ENCODE data around the gene RNPEPL1.
"Not testable (repeated sequence)": the region's sequence is repeated elsewhere in the genome, so short reads cannot be mapped to it uniquely, and the experiment has no call there.

RNPEPL1 gene

DNA sequence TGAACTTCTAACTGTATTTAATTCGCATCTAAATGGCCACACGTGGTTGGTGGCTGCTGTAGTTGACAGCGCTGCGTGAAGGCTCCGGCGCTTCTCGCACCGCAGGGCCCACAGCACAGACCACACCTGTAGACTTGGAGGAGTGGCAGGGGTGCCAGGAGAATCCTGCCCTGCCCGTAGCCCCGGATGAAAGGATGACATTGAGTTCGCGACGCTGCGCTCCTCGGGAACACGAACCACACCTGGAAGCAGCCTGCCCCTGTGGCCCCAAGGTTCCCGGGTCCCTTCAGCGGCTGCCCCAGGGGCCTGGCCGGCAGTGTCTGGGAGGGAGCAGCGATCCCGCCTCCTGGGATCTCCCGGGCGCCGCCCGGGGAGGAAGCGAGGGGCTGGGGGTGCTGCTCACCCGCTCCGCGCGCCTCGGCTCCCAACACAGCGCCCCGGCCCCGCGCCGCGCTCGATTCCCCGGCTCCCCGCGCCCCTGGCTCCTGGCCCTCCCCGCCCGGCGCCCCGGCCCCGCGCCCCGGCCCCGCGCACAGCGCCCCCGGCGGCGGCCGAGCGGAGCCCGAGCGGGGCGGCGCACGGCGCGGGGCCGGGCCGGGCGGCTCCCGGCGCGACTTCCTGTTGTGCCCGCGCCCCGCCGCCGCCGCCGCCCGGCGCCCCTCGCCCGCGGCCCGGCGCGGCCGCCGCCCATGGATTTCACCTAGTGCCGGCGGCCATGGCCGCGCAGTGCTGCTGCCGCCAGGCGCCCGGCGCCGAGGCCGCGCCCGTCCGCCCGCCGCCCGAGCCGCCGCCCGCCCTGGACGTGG is at the start of gene RNPEPL1:
Gene RNPEPL1 (plus strand): TSS at position 613 of the 806 bp plus-strand sequence. CDS start 103 bp downstream, at position 716.
- DNase-seq: peak; percentile 64

DNA sequence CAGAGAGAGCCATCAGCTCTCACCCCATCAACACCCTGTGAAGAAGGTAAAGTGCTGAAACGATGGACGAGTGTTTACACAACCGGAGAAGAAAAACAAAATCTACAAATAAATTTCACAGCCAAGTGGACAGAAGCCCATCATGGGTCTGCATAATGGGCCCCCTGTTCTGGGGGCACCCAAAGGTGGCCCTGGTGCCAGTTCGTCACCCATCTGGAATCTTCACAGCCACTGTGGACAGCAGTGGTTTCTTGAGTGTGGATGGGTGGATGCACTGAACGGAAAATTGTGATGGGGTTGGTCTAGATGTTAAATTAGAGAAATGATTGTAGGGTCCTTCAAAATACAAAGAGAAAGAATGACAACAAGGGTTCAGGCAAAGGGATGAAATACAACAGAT is 49.3 kb upstream of the RNPEPL1 start:
- DNase-seq: no peak

- DNase-seq: no peak
Observed at GRCh38 chr2:240519396-240520129, 48.7 kb upstream of the RNPEPL1 start.

- no peak for DNase-seq
Observed at GRCh38 chr2:240520130-240520973, 47.9 kb upstream of the RNPEPL1 start.

- no peak for DNase-seq
Observed at GRCh38 chr2:240520974-240521350, 47.3 kb upstream of the RNPEPL1 start.

- DNase-seq: not testable (repeated sequence)
Observed at GRCh38 chr2:240521885-240522284, 46.4 kb upstream of the RNPEPL1 start.

- no peak for DNase-seq
Observed at GRCh38 chr2:240522406-240522805, 45.9 kb upstream of the RNPEPL1 start.

DNA sequence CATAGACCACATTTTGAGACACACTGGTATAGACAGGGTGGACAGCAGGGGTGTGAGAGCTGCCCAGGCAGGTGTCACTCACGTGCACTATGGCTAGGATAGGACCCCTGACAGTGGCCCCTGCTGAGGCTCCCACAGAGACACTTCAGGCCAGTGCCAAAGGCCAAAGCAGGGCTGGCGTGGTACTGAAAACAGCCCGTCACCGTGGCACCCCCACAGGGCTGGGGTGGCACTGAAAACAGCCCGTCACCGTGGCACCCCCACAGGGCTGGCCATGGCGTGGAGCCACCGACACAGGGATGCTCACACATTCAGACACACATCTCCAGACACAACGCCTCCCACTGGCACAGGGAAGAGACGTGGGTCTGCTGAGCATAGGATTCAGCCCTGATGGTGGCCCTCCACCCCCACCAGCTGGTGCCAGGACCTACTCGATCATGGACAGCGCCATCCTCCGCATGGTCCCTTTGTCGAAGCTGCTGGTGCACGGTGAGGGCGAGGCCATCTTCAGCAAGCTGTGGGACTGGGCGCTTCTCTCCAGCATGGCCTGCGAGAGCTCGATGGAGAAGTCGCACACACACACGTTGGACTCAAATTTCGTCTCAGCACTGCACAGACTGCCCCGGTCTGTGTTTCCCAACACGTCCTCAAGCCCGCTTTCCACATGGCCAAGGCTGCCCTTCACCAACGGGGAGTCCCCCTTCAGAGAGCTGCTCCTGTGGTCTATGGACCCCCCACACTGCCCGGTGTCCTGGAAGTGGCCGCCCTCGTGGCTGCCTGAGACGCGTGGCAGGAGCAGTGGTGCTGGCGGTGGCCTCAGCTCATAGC is 44.6 kb upstream of the RNPEPL1 start:
- no peak for DNase-seq

GRCh38 chr2:240524963-240525718 is 43.1 kb upstream of the RNPEPL1 start:
- DNase-seq: no peak

DNA sequence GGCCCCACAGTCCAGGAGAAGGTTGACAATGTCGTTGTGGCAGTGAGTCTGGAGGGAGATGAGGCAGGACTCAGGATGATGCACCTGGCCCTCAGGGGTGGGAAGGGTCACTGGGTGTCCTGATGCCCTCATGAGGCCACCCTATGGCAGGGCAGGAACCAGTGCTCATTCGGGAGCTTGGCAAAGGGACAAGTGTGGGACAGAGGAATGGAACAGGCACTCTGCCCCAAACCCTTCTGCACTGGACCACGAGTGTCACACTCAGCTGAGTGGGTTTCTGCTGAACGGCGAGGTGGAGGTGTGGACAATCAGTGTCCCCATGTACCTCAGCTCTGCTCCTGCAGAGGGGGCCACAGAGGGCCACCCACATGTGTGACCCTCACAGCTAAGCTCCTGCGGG is 42.5 kb upstream of the RNPEPL1 start:
- DNase-seq: no peak

GRCh38 chr2:240526521-240526920 is 41.8 kb upstream of the RNPEPL1 start:
- DNase-seq: no peak

DNA sequence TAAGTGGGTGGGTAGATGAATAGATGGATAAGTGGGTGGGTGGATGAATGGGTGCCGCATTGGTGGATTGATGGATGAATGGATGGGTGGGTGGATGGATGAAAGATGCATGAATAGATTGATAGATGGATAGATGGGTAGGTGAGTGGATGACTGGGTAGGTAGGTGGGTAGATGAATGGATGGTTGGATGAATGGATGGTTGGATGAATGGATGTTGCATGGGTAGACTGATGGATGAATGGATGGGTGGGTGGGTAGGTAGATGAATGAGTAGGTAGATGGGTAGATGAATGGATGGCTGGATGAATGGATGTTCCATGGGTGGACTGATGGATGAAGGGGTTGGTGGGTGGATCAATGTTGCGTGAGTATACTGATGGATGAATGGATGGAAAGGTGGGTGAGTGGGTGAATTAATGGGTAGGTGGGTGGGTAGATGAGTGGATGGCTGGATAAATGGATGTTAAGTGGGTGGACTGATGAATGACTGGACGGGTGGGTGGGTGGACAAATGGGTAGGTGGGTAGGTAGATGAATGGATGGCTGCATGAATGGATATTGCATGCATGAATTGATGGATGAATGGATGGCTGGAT is 41.0 kb upstream of the RNPEPL1 start:
- DNase-seq: no peak

DNA sequence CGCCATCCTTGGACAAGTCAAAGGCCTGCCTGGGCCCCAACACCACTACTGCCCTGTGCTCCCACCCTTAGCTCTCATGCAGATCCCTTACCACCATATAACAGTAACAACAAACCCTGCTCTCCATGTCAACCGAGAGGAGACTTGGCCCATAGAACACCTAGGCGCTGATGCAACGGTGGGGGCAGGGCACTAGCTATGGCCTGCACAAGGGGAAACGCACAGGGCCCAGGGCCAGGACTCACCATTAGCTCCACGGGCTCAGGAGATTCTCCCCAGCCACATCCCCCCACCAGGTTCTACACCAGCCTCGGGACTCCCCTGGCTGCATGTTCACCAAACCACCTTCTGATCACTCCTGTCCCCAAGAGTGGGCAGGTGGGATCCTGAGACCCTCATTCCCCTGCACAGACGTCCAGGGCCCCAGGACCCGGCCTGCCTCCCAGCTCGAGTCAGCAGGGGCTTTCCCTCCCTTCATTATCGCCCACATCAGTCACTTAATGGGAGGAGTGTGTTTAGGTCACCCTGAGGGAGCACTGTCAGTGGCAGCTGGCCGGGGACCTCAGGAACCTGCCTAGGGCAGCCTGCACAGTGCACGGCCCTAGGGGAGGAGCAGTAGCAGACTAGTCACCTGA is 39.8 kb upstream of the RNPEPL1 start:
- DNase-seq: no peak

DNA sequence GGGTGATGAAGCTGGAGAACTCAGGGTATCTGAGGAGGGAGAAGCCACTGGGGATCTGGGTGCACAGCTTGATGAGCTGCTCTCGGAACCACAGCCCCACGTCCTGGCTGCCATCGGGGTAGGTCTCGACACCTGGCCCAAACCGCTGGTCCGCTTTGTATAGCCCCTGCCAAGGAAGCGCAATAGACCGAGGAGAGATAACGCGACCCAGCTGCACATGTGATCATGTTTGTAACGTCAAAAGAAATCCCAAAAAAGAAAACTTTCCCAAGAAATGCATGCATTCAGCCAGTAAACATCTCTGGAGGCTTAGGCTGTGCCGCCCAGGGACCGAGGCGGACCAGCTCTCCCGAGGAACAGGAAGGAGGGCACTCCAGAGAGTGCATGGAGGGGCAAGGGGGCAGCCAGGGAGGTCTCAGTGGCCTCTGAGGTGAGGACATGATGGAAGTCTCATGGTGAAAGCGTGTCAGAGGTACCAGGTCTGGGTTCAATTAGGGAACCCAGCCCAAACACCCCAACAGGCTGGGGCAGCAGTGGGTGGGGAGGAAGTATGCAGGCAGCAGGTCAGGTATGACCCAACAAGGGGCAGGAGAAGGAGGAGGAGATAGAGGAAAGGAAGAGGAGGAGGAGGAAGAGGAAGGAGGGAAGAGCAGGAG is 38.8 kb upstream of the RNPEPL1 start:
- DNase-seq: no peak

- DNase-seq: no peak
Observed at GRCh38 chr2:240530181-240530580, 38.1 kb upstream of the RNPEPL1 start.

DNA sequence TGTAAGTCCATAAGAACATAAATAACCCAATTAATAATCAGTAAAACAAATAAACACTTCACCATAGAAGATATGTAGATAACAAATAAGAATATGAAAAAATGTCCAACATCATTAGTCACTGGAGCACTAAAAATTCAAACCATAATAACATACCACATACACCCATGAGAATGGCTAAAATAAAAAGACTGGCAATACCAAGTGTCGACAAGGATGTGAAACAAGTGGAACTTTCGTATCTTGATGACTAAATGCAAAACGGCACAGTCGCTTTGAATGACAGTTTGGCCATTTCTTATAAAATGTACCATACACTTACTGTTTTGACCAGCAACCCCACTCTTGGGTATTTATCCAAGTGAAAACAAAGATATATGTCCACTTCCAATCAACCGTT is 37.2 kb upstream of the RNPEPL1 start:
- no peak for DNase-seq

- DNase-seq: no peak
Observed at GRCh38 chr2:240532031-240532775, 36.1 kb upstream of the RNPEPL1 start.

DNA sequence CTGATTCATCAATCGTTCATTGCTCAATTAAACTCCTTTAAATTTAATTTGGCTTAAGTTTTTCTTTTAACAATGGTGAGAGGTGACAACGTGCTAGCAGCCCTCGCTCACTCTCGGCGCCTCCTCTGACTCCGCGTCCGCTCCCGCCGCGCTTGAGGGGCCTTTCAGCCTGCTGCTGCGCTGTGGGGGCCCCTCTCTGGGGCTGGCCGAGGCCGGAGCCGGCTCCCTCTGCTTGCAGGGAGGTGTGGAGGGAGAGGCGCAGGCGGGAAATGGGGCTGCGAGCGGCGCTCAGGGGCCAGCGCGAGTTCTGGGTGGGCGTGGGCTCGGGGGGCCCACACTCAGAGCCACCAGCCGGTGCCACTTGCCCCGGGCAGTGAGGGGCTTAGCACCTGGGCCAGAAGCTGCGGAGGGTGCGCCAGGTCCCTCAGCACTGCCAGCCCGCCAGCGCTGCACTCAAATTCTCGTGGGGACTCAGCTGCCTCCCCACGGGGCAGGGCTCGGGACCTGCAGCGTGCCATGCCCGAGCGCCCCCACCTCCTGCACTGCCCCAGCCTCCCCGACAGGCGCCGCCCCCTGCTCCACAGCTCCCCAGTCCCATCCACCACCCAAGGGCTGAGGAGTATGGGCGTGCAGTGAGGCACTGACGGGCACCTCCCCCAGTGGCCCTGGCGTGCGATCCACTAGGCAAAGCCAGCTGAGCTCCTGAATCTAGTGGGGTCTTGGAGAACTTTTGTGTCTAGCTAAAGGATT is 30.1 kb upstream of the RNPEPL1 start:
- no peak for DNase-seq

GRCh38 chr2:240539101-240539500 is 29.2 kb upstream of the RNPEPL1 start:
- not testable (repeated sequence) for DNase-seq

All from RPMI8226 (cell line).